NT2/D1 (cell line): ENCODE results near the gene MCRIP2.

Source experiments
- SUZ12 ChIP-seq: IDR thresholded peaks from 2 replicates; pipeline ENCODE4 v1.6.1; 2011; ENCODE audit not compliant: insufficient read length, insufficient read depth; ENCODE audit errors: extremely low read depth
- ZNF274 ChIP-seq: IDR thresholded peaks from 2 replicates; pipeline ENCODE4 v1.6.1; 2011; ENCODE audit warnings: mild to moderate bottlenecking, low read depth, low read length

GRCh38 chr16:619476-620100 lies 22.0 kb upstream of the MCRIP2 start:
- TF ChIP-seq SUZ12 (no peak), ZNF274 (no peak)
